ENCODE results near the gene NRG2.

NRG2 gene

DNA sequence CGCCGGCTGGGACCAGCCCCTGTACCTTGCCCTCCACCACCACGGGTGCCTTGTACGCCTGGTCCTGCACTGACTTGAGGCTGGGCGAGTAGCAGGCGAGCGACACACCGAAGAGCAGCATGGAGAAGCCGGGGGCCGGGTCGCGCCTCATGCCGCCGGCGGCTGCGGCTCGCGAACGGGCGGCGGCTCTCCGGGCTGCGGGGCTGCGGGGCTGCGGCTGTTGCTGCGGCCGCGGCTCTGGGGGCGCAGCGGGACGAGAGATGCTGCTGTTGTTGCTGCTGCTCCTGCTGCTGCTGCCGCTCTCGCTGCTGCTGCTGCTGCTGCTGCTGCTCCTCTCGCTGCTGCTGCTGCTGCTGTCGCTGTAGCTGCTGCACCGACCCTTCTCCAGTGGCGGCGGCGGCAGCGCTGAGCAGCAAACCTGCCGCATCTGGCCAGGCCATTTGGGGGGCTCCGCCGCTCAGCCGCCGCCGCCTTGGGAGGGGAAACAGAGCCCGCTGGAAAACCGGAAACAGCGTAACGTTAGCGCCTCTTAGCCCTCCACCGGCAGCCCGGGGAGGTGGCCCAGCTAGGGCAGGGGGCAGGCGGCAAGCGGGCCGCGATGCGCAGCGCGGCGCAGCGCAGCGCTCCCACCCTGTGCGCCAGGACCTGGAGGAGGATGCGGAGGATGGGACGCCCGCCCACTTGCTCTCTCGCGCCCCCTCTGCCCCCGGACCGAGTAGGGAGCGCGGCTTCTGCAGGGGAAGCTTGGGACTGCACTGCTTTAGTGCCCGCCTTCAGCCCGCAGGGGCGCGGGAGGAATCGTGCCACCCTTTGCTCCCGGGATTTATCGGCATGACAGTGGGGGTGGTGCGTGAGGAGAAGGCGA, at the start of gene NRG2:
TSS of gene NRG2 (minus strand) at position 657 of the 865 bp plus-strand sequence.
- peak; percentile 7 to 22 for DNase-seq (ENCODE audit: low read depth in 2 of 2)

- DNase-seq (ENCODE audit: low read depth in 2 of 2): no peak
Observed at GRCh38 chr5:140090251-140090650, 47.2 kb upstream of the NRG2 start.

DNA sequence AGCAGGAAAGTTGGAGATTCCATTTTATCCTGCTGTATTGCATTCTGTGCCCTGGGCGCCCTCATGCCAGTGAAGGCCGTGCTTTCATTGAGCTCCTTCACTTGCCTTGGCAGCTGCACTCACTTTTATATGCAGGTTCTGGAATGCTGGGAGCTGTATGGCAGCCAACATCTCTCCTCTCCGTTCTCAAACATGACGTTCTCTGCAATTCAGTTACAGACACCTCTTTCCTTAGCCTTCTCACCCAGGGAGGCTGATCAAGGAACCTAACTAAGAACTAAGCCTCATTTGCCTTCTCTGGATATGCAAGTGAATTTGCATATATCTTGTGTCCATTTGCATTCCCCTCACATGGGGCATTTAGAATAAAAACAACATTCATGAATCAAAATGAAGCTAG, 41.4 kb upstream of the NRG2 start:
- no peak for DNase-seq (ENCODE audit: low read depth in 2 of 2)

DNA sequence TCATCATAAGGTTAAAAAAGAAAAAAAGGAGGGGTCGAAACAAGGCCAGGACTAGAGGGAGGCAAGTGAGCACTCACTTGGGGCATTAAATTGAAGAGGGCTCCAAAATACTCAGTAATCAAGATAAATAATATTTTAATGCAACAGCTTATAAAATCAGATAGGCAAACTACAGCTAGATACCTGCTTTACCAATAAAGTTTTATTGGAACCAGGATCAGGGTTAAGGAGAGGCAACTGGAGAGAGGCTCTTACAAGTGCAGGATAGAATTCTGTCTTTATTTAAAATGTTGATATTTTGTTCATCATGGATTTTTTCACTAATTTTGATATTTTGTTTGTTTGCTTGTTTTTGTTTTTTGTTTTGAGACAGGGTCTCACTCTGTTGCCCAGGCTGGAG, 40.6 kb upstream of the NRG2 start:
- no peak for DNase-seq (ENCODE audit: low read depth in 2 of 2)

DNA sequence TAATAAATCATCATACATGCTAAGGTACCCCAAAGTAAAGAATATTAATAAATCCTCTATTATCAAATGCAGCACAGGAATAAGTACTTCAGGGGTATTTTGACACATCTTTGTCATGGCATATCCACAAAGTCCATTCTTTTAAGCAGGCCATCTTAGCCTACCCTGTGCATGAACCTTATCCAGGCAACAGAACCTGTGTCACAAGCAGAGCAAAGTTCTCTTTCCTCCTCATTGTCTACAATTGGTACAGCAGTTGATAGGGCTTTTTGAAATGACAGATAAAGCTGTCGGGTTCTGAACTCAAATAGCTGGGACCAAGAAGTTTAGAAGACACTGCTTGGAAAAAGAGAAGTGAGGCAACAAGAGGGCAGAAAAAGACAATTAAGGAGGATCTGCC, 40.0 kb upstream of the NRG2 start:
- no peak for DNase-seq (ENCODE audit: low read depth in 2 of 2)

GRCh38 chr5:140076788-140077187, 33.7 kb upstream of the NRG2 start:
- DNase-seq (ENCODE audit: low read depth in 2 of 2): no peak

- no peak for DNase-seq (ENCODE audit: low read depth in 2 of 2)
Observed at GRCh38 chr5:140076142-140076541, 33.0 kb upstream of the NRG2 start.

DNA sequence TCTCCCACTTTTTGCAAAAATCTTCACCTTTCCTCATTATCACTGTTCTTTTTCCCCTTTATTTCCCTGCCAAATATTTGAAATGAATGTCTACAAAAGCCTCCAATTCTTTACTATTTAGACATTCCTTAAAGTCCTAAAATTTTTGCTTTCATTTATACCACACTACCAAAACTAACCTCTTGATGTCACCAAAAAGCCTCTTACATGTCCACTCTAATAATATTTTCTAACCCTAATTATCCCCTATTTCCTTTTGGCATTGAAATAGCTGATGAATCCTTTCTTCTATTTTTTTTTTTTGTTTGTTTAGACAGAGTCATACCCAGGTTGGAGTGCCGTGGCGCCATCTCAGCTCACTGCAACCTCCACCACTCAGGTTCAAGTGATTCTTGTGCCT, 32.3 kb upstream of the NRG2 start:
- no peak for DNase-seq (ENCODE audit: low read depth in 2 of 2)

DNA sequence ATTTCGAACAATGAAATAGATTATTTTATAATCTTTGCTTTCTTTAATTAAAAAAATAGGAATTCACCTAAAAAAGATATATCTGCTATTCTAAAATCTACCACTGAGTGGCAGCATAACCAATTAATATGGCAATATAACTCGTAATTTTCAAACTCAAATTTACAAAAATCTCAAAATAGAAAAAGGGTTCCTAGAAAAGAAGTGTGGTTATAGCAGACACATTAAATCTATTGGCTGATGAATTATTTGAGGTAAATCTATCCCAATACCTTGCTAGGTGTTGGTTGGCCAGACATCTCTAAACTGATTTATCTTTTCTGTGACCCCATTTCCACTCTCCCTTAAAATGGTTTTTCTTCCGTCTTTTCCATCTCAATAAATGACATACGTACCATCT, 30.2 kb upstream of the NRG2 start:
- DNase-seq (ENCODE audit: low read depth in 2 of 2): no peak

GRCh38 chr5:140072812-140073211, 29.7 kb upstream of the NRG2 start:
- no peak for DNase-seq (ENCODE audit: low read depth in 2 of 2)

DNA sequence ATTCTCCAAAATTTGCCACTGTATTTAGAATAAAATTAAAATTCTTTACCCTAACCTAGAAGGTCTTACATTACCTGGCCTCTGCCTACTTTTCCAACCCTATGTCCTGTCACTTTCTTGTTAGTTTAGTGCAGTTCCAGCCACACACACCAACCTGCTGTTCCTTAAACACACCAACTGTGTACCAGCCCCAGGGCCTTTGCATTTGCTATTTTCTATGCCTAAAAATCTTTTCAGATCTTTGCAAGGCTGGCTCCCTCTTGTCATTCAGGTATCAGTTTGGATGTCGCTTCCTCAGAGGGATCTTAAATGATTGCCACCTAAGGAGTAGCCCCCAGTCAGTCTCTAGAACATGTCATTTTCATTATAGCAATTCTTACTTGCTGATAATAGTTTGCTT, 17.7 kb upstream of the NRG2 start:
- no peak for DNase-seq (ENCODE audit: low read depth in 2 of 2)

DNA sequence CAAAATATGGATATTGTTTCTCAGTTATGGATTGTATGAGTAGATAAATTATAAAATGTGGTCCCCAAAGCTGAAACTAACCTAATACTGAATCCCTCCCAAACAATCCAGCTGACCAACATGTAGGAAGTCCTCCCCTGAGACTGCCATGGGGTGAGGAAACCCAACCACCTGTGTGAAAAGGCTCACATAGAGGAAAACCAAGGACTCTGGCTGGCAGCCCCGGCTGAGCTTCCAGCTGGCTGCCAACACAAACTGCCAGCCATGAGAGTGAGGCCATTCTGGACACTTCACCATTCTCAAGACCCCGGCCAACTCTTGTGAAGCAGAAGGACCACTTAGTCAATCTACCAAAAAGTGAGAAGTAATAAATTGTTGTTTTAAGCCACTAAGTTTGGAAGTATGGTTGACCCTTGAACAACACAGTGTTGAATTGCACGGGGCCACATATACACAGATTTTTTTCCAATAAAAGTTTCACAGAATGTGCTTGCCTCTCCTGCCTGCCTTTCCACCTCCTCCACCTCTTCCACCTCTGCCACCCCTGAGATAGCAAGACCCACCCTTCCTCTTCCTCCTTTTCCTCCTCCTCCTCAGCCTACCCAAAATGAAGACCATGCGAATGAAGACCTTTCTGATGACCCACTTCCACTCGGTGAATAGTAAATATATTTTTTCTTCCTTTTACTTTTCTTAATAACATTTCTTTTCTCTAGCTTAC, 15.3 kb upstream of the NRG2 start:
- DNase-seq (ENCODE audit: low read depth in 2 of 2): no peak

DNA sequence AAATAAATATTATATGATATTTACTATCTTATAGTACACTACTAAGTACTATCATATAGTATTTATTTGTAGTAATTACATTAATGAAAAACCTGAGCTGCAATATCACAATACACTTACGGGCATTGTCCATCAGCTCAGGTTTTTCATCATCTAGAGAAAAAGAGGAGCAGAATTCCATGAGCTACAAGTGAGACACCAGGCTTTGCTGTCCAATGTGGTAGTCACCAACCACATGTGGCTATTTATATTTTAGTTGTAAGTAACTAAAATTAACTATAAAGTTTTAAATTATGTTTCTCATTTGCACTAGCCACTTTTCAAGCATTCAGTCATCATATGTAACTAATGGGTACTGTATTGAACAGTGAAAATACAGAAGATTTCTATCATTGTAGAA, 13.8 kb upstream of the NRG2 start:
- no peak for DNase-seq (ENCODE audit: low read depth in 2 of 2)

DNA sequence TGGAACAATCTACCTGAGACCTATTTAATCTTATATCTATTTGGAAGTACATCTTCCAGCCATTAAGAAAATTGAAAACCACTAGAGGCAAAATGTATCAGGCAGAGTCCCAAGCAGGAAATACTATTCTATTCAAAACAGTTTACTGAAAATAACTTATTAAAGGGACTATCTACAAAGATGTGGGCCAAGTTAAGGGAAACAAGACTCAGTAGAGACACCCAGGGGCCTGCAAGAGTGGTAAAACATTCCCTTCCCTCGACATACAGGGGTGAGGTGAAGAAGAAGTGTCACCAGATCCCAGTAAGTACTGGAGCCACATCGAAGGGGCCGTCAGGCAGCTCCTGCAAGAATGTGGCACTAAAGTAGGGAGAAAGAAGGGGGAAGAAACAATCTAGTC, 12.1 kb upstream of the NRG2 start:
- DNase-seq (ENCODE audit: low read depth in 2 of 2): no peak

GRCh38 chr5:140054086-140054689, 11.1 kb upstream of the NRG2 start:
- DNase-seq (ENCODE audit: low read depth in 2 of 2): no peak

DNA sequence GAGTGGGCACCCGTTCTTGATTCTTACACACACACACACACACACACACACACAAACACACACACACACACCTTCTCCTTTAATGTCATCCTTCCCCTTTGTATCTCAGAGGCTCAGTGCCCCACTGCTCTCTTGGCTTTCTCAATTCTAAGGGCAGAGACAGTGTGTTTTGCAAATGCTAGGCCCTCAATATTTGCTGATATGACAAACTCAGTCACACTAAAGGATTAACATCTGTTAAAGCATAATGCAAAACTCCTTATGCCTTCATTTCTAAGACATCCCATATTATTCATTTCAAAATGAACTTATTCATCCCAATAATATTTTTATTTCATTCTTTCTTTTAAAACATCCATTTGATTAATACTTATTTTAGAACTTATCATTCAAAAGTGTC, 8.9 kb upstream of the NRG2 start:
- no peak for DNase-seq (ENCODE audit: low read depth in 2 of 2)

- no peak for DNase-seq (ENCODE audit: low read depth in 2 of 2)
Observed at GRCh38 chr5:140049713-140050112, 6.6 kb upstream of the NRG2 start.

DNA sequence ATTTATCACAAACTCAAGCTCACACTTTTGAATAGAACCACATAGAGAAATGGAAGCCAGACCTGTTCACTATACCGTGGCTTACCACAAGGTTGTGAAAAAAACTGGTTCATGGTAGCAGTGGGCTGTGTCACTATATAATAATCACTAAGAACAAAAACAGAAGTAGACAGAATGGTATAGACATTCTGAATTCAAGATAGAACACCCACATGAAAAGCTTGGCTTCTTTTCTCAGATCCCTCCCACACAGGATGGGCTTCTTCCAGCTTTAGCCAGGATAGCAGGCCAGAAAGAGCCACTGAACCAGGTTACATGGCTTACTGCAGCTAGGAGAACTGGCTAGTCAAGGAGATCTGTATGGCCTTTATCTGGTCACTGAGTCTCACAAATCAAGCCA, 6.1 kb upstream of the NRG2 start:
- no peak for DNase-seq (ENCODE audit: low read depth in 2 of 2)

DNA sequence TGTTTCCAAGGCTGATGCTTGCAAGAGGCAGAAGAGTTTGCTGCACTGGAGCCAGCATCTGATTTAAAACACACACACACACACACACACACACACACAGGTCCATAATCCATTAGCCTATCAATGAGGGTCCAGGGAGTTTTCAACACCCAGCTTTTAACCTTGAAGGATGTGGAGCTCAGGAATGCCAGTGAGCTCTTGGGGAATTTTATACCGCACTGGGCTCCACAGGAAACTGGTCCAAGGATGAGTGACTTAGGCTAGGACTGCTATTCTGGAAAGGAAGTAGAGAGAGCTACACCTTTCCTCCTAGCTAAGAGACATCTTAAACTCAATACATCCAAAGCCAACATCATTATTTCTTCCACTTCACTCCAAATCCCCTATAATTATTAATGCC, 942 bp upstream of the NRG2 start:
- DNase-seq (ENCODE audit: low read depth in 2 of 2): no peak

DNA sequence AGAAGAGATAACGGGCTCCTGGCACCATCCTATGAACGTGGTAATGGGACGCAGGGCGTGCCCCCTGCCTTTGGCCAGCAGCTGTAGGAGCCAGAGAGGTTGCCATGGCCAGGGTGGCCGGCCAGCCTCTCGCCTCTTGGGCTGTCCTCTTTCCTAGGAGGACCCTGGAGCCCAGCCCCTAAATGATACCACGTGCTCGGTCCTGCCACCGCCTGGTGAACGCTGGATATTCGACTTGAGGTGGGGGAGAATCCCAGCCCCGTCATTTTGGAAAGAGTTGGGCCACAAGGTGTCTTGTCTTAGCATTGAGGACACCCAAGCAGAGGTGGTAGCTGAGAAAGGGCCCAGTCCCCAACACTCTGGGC, 391 bp upstream of the NRG2 start:
- no peak for DNase-seq (ENCODE audit: low read depth in 2 of 2)

- no peak for DNase-seq (ENCODE audit: low read depth in 2 of 2)
Observed at GRCh38 chr5:140042393-140042642, 781 bp downstream of the NRG2 start.

DNA sequence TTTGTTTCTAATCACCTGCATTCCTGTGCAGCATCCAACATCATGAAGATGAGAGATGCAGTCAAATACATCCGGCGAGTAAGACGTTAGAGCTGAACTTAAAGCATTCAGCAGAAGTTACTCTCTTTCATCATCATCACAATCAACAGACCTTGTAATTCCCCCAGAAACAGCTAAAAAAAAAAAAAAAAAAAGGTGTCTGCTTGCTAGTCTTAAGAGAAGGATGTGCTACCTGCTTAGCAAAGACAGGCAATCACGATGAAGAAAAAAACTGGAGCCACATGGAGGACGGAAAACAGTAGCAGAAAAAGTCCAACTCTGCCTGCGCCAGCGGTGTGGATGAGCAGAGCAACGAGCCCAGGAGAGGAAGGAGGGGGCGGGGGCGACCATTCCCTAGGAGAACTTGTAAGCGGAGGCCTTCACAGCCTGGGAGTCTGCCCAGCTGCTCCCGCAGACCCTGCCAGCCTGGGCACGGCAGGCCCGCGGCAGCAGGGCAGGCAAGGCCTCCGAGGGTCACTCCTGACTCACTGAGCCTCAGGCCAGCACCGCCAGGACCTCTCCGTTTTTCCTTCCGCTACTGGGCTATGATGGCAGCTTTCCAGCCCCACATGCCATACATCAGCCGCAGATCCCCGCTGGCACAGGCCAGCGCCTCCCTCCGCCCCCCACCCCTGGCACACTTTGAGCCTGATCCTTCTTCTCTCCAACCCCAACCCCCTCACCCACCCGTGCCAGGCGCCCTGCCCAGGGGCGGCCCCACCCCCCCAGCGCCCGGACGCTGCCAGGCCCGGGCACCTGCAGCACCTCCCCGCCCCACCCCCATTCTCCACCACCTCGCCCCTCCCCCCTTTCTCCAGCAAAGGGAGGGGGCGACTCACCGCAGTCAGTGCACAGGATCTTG, 1.4 kb downstream of the NRG2 start:
- no peak for DNase-seq (ENCODE audit: low read depth in 2 of 2)

Data from stimulated activated CD8-positive, alpha-beta memory T cell treated with anti-CD3 and anti-CD28 coated beads, Interleukin-15, amount 100 ng/mL, for 4 hours (primary cell).